A549 (cell line): ENCODE results near the gene FMO3. TPM values are rescaled to one million over a fixed set of nuclear protein-coding genes. Genes with fewer than 3 reads are reported as not detected.

Experiments used
- ATAC-seq, 2 experiments: fragments of 200-7000 bp in 1 of 2; fragments of >200 bp in 1 of 2; cut with Nextera tagmentation in 1 of 2; cut with Tn5 transposase in 1 of 2; 3 replicates each; pipeline versions ENCODE4 v1.8.0 to v1.9.1; 2018 to 2020; ENCODE audit warnings: mild to moderate bottlenecking in 1 of 2, moderate library complexity in 1 of 2
- CTCF ChIA-PET: fragments of 300-600 bp; sonication (Branson Sonifier 250); formaldehyde crosslinking; extraction: SDS; loops from one replicate; lab custom pipeline; 2021; ENCODE audit warnings: antibody characterized with exemption, inconsistent platforms; lab: Yijun Ruan, JAX
- POLR2A ChIA-PET: fragments of 350-600 bp; formaldehyde crosslinking; extraction: SDS; loops from one replicate; lab custom pipeline; 2021; ENCODE audit warnings: antibody characterized with exemption, inconsistent platforms; lab: Yijun Ruan, JAX
- DNase-seq, 2 experiments: peaks; one replicate each; pipeline versions ENCODE4 v3.0.0 to v3.0.0-alpha.2; 2011 to 2016; ENCODE audit warnings: low read depth in 1 of 2, low spot score in 1 of 2
- FAIRE-seq: peaks from 2 replicates; lab custom pipeline; 2011; peaks lifted over from hg19 to GRCh38; lab: Jason Lieb, UNC
- H3K27ac ChIP-seq, 2 experiments: fragments of >200 bp; sonication (Bioruptor Twin); formaldehyde crosslinking; 3 replicates each; pipeline ENCODE4 v1.5.1; 2016 to 2017
- H3K4me1 ChIP-seq: fragments of >200 bp; sonication (Bioruptor Twin); formaldehyde crosslinking; 3 replicates; pipeline ENCODE4 v1.6.1; 2016
- H3K4me2 ChIP-seq: fragments of >200 bp; sonication (Bioruptor Twin); formaldehyde crosslinking; 3 replicates; pipeline ENCODE4 v1.6.1; 2016
- H3K4me3 ChIP-seq: fragments of >200 bp; sonication (Bioruptor Twin); formaldehyde crosslinking; 3 replicates; pipeline ENCODE4 v1.5.1; 2016
- H3K9me3 ChIP-seq: fragments of >200 bp; sonication (Bioruptor Twin); formaldehyde crosslinking; 3 replicates; pipeline ENCODE4 v1.6.1; 2016
- CHD4 ChIP-seq: fragments of 200-600 bp; sonication (generic); IDR thresholded peaks from 2 replicates; pipeline ENCODE4 v1.6.1; 2016; ENCODE audit warnings: antibody characterized with exemption, mild to moderate bottlenecking, borderline replicate concordance
- EHF ChIP-seq: fragments of 250-450 bp; sonication (Bioruptor Pico); IDR thresholded peaks from 2 replicates; pipeline ENCODE4 v1.5.0; 2020; ENCODE audit warnings: mild to moderate bottlenecking
- ESRRA ChIP-seq: fragments of 150-350 bp; IDR thresholded peaks from 2 replicates; pipeline ENCODE4 v1.6.1; 2014; ENCODE audit warnings: mild to moderate bottlenecking, low read length, borderline replicate concordance
- FOSB ChIP-seq: fragments of 250-450 bp; sonication (Bioruptor Pico); IDR thresholded peaks from 2 replicates; pipeline ENCODE4 v1.5.0; 2020; ENCODE audit warnings: mild to moderate bottlenecking, moderate library complexity
- HDAC2 ChIP-seq: fragments of 200-600 bp; sonication (generic); IDR thresholded peaks from 2 replicates; pipeline ENCODE4 v1.6.1; 2016
- HMGXB4 ChIP-seq: fragments of 250-450 bp; sonication (Bioruptor Pico); IDR thresholded peaks from 2 replicates; pipeline ENCODE4 v1.5.0; 2021; ENCODE audit warnings: mild to moderate bottlenecking, moderate library complexity, borderline replicate concordance
- HOXA7 ChIP-seq: fragments of 250-450 bp; sonication (Bioruptor Pico); IDR thresholded peaks from 2 replicates; pipeline ENCODE4 v1.5.0; 2020; ENCODE audit warnings: mild to moderate bottlenecking, moderate library complexity
- JUN ChIP-seq, 2 experiments: fragments of >200 bp; sonication (Bioruptor Twin); formaldehyde crosslinking; IDR thresholded peaks; 2 replicates in 1 of 2; 3 replicates in 1 of 2; pipeline ENCODE4 v1.6.1; 2016 to 2017
- MAFK ChIP-seq: fragments of 450-650 bp; IDR thresholded peaks from 2 replicates; pipeline ENCODE4 v1.6.1; 2014; ENCODE audit not compliant: partially characterized antibody
- MAZ ChIP-seq: fragments of 150-350 bp; IDR thresholded peaks from 2 replicates; pipeline ENCODE4 v1.6.1; 2014; ENCODE audit warnings: antibody characterized with exemption, low read depth, low read length, borderline replicate concordance
- MYC ChIP-seq: IDR thresholded peaks from 2 replicates; pipeline ENCODE4 v1.6.1; 2012; ENCODE audit warnings: mild to moderate bottlenecking, inconsistent platforms, low read length, improper control_type of control experiment, borderline replicate concordance
- NR3C1 ChIP-seq: fragments of >200 bp; sonication (Bioruptor Twin); formaldehyde crosslinking; IDR thresholded peaks from 3 replicates; pipeline ENCODE4 v1.6.1; 2017
- RCOR1 ChIP-seq: fragments of 150-350 bp; IDR thresholded peaks from 2 replicates; pipeline ENCODE4 v1.6.1; 2014; ENCODE audit warnings: antibody characterized with exemption, low read length, low read depth
- WGBS: methylation state at CpG from one replicate; pipeline ENCODE4 v1.1.6; 2017; ENCODE audit errors: missing lambda C conversion rate; 5-methylcytosine and 5-hydroxymethylcytosine counted together
- polyA plus RNA-seq, 4 experiments: library from polyadenylated mRNA; depleted of rRNA in 3 of 4; stranded (reverse); fragments of >200 nt; fragmentation: RNase III in 1 of 4; extraction: RNeasy Plus Mini Kit Qiagen cat#74134 plus additional on column Dnase treatment in 1 of 4; gene quantifications; 2 replicates in 3 of 4; 3 replicates in 1 of 4; pipeline ENCODE4 v1.2.3, GENCODE V29; 2011 to 2017
- small RNA-seq, 6 experiments: library from RNA; depleted of rRNA; stranded (forward); fragments of <200 nt; gene quantifications; one replicate each; pipeline ENCODE3, GENCODE V24; 2012
- TF ChIP-seq, protein P1 (sequence below): fragments of 250-450 bp; sonication (Bioruptor Pico); IDR thresholded peaks from 2 replicates; pipeline ENCODE4 v1.5.0; 2020; ENCODE audit warnings: low read depth, mild to moderate bottlenecking, moderate library complexity

The FMO3 gene
- polyA plus RNA-seq, 2 of the 4 experiments (the other 2 are of a cell fraction) = not detected

- TF ChIP-seq MAFK (peak; percentile 18), CHD4 (no peak)
- CTCF ChIA-PET = no interaction called here
- ATAC-seq = no peak
- H3K4me3 ChIP-seq = no peak overlapping the region
- DNase-seq = no peak
- H3K27ac ChIP-seq = no peak overlapping the region
- POLR2A ChIA-PET = no interaction called here
- H3K4me2 ChIP-seq = no peak overlapping the region
- FAIRE-seq = no peak
- H3K4me1 ChIP-seq = no peaks in the 10 kb centered on the region
- H3K9me3 ChIP-seq = no peaks in the 10 kb centered on the region
Measured at GRCh38 chr1:171161431-171161830, 70.7 kb downstream of the FMO3 start.

GRCh38 chr1:171166361-171166760, 75.7 kb downstream of the FMO3 start:
- no peak overlapping the region for H3K27ac ChIP-seq

More at GRCh38 chr1:171166361-171166760, 75.7 kb downstream of the FMO3 start:
- H3K9me3 ChIP-seq = no peaks in the 10 kb centered on the region
- POLR2A ChIA-PET = no interaction called here
- WGBS = 53% methylated on average over 2 of the region's 2 CpGs
- CTCF ChIA-PET = no interaction called here
- no peak overlapping the region for H3K4me3 ChIP-seq
- no peak for DNase-seq
- TF ChIP-seq HOXA7 (CRISPR knock-in tag) (no peak), JUN (IDR thresholded peaks at IDR 0.05) (no peak), HDAC2 (no peak), MAZ (no peak), MAFK (no peak), FOSB (no peak), NR3C1 (no peak), EHF (CRISPR knock-in tag) (no peak), HMGXB4 (CRISPR knock-in tag) (no peak), RCOR1 (no peak), ESRRA (no peak), MYC (no peak)
- TF ChIP-seq, protein P1, sequence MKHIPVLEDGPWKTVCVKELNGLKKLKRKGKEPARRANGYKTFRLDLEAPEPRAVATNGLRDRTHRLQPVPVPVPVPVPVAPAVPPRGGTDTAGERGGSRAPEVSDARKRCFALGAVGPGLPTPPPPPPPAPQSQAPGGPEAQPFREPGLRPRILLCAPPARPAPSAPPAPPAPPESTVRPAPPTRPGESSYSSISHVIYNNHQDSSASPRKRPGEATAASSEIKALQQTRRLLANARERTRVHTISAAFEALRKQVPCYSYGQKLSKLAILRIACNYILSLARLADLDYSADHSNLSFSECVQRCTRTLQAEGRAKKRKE (CRISPR knock-in tag) = no peak
- ATAC-seq = no peak
- H3K4me2 ChIP-seq = no peak overlapping the region
- FAIRE-seq = no peak
- no peaks in the 10 kb centered on the region for H3K4me1 ChIP-seq

Small RNAs within 50 kb of the gene (small RNA-seq; reads per million reads assigned to genes)
- 0 reads per million in 6 experiments for gene MIR1295A

Other genes with a start within 250 kb of the FMO3 start
- not detected in 2 replicates for gene MROH9, start 155.4 kb upstream of the FMO3 start, polyA plus RNA-seq (2011; rRNA removed)
- gene MROH9, start 155.4 kb upstream of the FMO3 start, polyA plus RNA-seq (2017; fragmentation: RNase III; extraction: RNeasy Plus Mini Kit Qiagen cat#74134 plus additional on column Dnase treatment) = not detected in 3 replicates
- gene FMO2, start 94.4 kb downstream of the FMO3 start, polyA plus RNA-seq (2011; rRNA removed) = not detected in 2 replicates
- gene FMO2, start 94.4 kb downstream of the FMO3 start, polyA plus RNA-seq (2017; fragmentation: RNase III; extraction: RNeasy Plus Mini Kit Qiagen cat#74134 plus additional on column Dnase treatment) = not detected in 3 replicates
- gene FMO1, start 157.6 kb downstream of the FMO3 start, polyA plus RNA-seq (2011; rRNA removed) = not detected in 2 replicates
- gene FMO1, start 157.6 kb downstream of the FMO3 start, polyA plus RNA-seq (2017; fragmentation: RNase III; extraction: RNeasy Plus Mini Kit Qiagen cat#74134 plus additional on column Dnase treatment) = not detected in 3 replicates
- 0.99 and 1.9 TPM in 2 replicates for gene FMO4, start 223.3 kb downstream of the FMO3 start, polyA plus RNA-seq (2011; rRNA removed)
- gene FMO4, start 223.3 kb downstream of the FMO3 start, polyA plus RNA-seq (2017; fragmentation: RNase III; extraction: RNeasy Plus Mini Kit Qiagen cat#74134 plus additional on column Dnase treatment) = 0.32 to 0.66 TPM (median 0.43 TPM) in 3 replicates